HG03469 (cell line): ENCODE results near the gene EXOC3L2.

Source experiments
- ATAC-seq: cut with Tn5 transposase; IDR thresholded peaks from one replicate; pipeline ENCODE4 v1.9.1; 2021; ENCODE audit warnings: mild to moderate bottlenecking, moderate library complexity, moderate number of reproducible peaks; ENCODE audit not compliant: unreplicated experiment

EXOC3L2 gene

GRCh38 chr19:45163751-45164460 is 81.3 kb downstream of the EXOC3L2 start:
- ATAC-seq = no peak

- ATAC-seq = no peak
Observed at GRCh38 chr19:45163156-45163555, 82.1 kb downstream of the EXOC3L2 start.

DNA sequence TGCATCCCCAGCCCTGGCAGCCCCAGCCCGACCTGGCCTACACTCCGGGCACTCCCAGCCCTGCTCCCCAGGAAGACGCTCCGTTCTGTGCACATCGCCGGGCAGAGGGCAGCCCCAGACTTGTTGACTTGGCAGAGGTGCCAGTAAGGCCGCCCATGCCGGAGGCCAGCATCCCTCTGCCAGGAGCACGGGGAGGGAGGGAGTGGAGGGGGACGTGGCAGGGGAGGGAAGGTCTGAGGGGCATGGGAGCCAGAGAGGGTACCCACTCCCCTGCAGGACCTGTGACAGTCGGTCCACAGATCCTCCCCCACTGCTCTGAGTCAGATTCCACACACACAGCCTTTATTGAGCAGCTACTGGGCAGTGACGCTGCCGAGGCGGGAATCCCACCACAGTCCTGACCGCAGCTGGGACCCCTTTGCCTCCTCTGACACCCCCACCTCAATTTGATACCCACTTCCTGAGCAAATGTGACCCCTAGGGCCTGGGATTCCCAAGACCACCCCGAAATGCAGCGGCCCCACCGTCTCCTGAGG is 82.5 kb downstream of the EXOC3L2 start:
- no peak for ATAC-seq
